Epithelial cell of esophagus (primary cell): ENCODE data around the gene FGD5.

Experiments used
- DNase-seq: peaks from one replicate; pipeline ENCODE4 v3.0.0; 2010; ENCODE audit warnings: low read depth
- H3K4me3 ChIP-seq: 2 replicates; pipeline ENCODE4 v1.5.1; 2011; ENCODE audit warnings: mild to moderate bottlenecking, low read length, control low read depth
- TF ChIP-seq, protein P1 (sequence below): IDR thresholded peaks from 2 replicates; pipeline ENCODE4 v1.5.1; 2011; ENCODE audit warnings: low read depth, mild to moderate bottlenecking, low read length, control low read depth, inconsistent platforms; ENCODE audit not compliant: insufficient read depth; ENCODE audit errors: missing control alignments

Gene FGD5

GRCh38 chr3:14802381-14802731 lies 16.4 kb upstream of the FGD5 start:
- TF ChIP-seq, protein P1, sequence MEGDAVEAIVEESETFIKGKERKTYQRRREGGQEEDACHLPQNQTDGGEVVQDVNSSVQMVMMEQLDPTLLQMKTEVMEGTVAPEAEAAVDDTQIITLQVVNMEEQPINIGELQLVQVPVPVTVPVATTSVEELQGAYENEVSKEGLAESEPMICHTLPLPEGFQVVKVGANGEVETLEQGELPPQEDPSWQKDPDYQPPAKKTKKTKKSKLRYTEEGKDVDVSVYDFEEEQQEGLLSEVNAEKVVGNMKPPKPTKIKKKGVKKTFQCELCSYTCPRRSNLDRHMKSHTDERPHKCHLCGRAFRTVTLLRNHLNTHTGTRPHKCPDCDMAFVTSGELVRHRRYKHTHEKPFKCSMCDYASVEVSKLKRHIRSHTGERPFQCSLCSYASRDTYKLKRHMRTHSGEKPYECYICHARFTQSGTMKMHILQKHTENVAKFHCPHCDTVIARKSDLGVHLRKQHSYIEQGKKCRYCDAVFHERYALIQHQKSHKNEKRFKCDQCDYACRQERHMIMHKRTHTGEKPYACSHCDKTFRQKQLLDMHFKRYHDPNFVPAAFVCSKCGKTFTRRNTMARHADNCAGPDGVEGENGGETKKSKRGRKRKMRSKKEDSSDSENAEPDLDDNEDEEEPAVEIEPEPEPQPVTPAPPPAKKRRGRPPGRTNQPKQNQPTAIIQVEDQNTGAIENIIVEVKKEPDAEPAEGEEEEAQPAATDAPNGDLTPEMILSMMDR, result no peak
- DNase-seq, result no peak
- no peak overlapping the region for H3K4me3 ChIP-seq

- H3K4me3 ChIP-seq, result no peak overlapping the region
- DNase-seq, result no peak
- TF ChIP-seq, protein P1, result no peak
Observed at GRCh38 chr3:14803101-14803980, 15.4 kb upstream of the FGD5 start.

- no peak overlapping the region for H3K4me3 ChIP-seq
Observed at GRCh38 chr3:14803981-14804834, 14.6 kb upstream of the FGD5 start.

GRCh38 chr3:14804835-14805780 lies 13.7 kb upstream of the FGD5 start:
- DNase-seq, result peak; percentile 13
- TF ChIP-seq, protein P1, result no peak
- no peak overlapping the region for H3K4me3 ChIP-seq

More at GRCh38 chr3:14803981-14804834, 14.6 kb upstream of the FGD5 start:
- no peak for DNase-seq
- TF ChIP-seq, protein P1, result no peak

- TF ChIP-seq, protein P1, result no peak
- H3K4me3 ChIP-seq, result no peak overlapping the region
- no peak for DNase-seq
Observed at GRCh38 chr3:14805961-14806537, 12.7 kb upstream of the FGD5 start.

DNA sequence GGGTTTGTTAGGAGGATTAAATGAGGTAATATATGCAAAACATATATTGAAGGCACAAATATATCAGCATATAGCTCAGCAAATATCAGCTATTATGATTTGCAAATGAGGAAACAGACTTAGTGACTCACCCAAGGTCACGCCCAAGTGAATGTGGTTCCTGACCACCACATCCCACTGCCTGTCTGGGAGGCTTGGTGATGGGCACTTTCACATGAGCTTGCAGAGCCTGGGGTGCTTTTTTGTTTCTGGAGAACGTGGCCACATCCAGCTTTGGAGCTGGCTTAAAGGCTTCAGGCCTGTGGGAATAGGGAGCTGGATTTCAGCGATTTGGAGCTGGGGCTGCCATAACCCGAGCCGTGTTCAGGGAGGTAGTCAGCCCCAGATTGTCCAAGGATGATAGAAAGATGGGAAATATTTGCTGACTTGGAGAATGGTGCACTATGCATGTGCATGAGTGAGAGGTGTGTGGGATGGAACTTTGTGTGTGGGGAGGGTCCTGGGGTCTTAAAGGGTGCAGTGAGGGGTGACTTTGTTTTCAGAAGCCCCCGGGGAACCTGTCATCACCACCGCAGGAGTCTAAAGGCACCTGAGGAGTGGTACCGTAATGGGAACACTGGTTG lies 12.0 kb upstream of the FGD5 start:
- DNase-seq, result peak; percentile 41
- TF ChIP-seq, protein P1, result no peak
- H3K4me3 ChIP-seq, result no peak overlapping the region
